PC-9 (cell line): ENCODE results near the gene LRRTM3. TPM values are rescaled to one million over a fixed set of nuclear protein-coding genes. Genes with fewer than 3 reads are reported as not detected.

Experiments used
- BruUV-seq: library from RNA; stranded (reverse); fragments of 400-500 nt; replicated peaks from 2 replicates; lab custom pipeline; 2021; lab: Mats Ljungman, UMichigan
- CTCF ChIA-PET: fragments of 300-600 bp; sonication (Branson Sonifier 250); formaldehyde crosslinking; loops from one replicate; lab custom pipeline; 2022; ENCODE audit warnings: antibody characterized with exemption; lab: Charles Lee
- POLR2A ChIA-PET: fragments of 300-600 bp; sonication (Branson Sonifier 250); formaldehyde crosslinking; loops from one replicate; lab custom pipeline; 2022; ENCODE audit warnings: antibody characterized with exemption; ENCODE audit not compliant: unreplicated experiment; lab: Charles Lee
- DNase-seq, 2 experiments: peaks; one replicate each; pipeline versions ENCODE4 v3.0.0 to v3.0.0-alpha.2; 2015 to 2022; ENCODE audit warnings: mixed read lengths in 1 of 2
- H2AFZ ChIP-seq: fragments of 200-600 bp; sonication (generic); 2 replicates; pipeline ENCODE4 v1.8.1; 2017; ENCODE audit warnings: antibody characterized with exemption
- H3F3A ChIP-seq: fragments of 200-600 bp; sonication (generic); 2 replicates; pipeline ENCODE4 v1.8.1; 2017; ENCODE audit warnings: antibody characterized with exemption, mild to moderate bottlenecking, low read depth; ENCODE audit not compliant: insufficient read depth
- H3K27ac ChIP-seq: fragments of 200-600 bp; sonication (generic); 2 replicates; pipeline ENCODE4 v1.6.1; 2016; ENCODE audit warnings: mixed run types
- H3K27me3 ChIP-seq: fragments of 200-600 bp; sonication (generic); 2 replicates; pipeline ENCODE4 v1.6.1; 2016; ENCODE audit warnings: low read depth, mixed run types; ENCODE audit not compliant: insufficient read depth
- H3K36me3 ChIP-seq: fragments of 200-600 bp; sonication (generic); 2 replicates; pipeline ENCODE4 v1.6.1; 2016; ENCODE audit warnings: low read depth, mixed run types
- H3K4me1 ChIP-seq: fragments of 200-600 bp; sonication (generic); replicated peaks from 2 replicates; pipeline ENCODE4 v1.6.1; 2016; ENCODE audit warnings: mixed run types; ENCODE audit not compliant: insufficient read depth
- H3K4me2 ChIP-seq: fragments of 200-600 bp; sonication (generic); 2 replicates; pipeline ENCODE4 v1.6.1; 2017; ENCODE audit warnings: mixed run types
- H3K4me3 ChIP-seq: fragments of 200-600 bp; sonication (generic); 2 replicates; pipeline ENCODE4 v1.6.1; 2016; ENCODE audit warnings: mixed run types
- H3K79me2 ChIP-seq: fragments of 200-600 bp; sonication (generic); 2 replicates; pipeline ENCODE4 v1.6.1; 2017; ENCODE audit warnings: low read depth, mixed run types
- H3K9me2 ChIP-seq: fragments of 200-600 bp; sonication (generic); 2 replicates; pipeline ENCODE4 v1.8.1; 2017; ENCODE audit warnings: mild to moderate bottlenecking; ENCODE audit not compliant: insufficient read depth
- H3K9me3 ChIP-seq: fragments of 200-600 bp; sonication (generic); 2 replicates; pipeline ENCODE4 v1.8.1; 2016; ENCODE audit warnings: low read depth; ENCODE audit not compliant: insufficient read depth
- H4K20me1 ChIP-seq: fragments of 200-600 bp; sonication (generic); 2 replicates; pipeline ENCODE4 v1.8.1; 2017; ENCODE audit not compliant: insufficient read depth
- CTCF ChIP-seq: fragments of 200-600 bp; sonication (generic); conservative IDR thresholded peaks from 2 replicates; pipeline ENCODE4 v1.6.1; 2017; ENCODE audit warnings: mixed run types, antibody characterized with exemption, mild to moderate bottlenecking, moderate library complexity
- EZH2 ChIP-seq: fragments of 200-600 bp; sonication (generic); IDR thresholded peaks from 2 replicates; pipeline ENCODE4 v1.8.0; 2017; ENCODE audit warnings: antibody characterized with exemption, low read depth
- intact Hi-C: fragments of 100-400 bp; cut with micrococcal nuclease; formaldehyde crosslinking; loops from one replicate; pipeline ENCODE4 v1.10.0; 2022; ENCODE audit not compliant: unreplicated experiment
- total RNA-seq: library from RNA; stranded (reverse); gene quantifications from 2 replicates; pipeline ENCODE4 v1.2.3, GENCODE V29; 2021

The LRRTM3 gene
- total RNA-seq, 1 experiment from 2014 or later, result not detected

- intact Hi-C loops, result no loop called here
- ChIA-PET CTCF (no interaction called here), POLR2A (no interaction called here)
Observed at GRCh38 chr10:67144530-67144929, 218.7 kb downstream of the LRRTM3 start.

More at GRCh38 chr10:67144530-67144929, 218.7 kb downstream of the LRRTM3 start:
- Histone ChIP-seq H3K27ac (no peak overlapping the region), H4K20me1 (no peaks in the 10 kb centered on the region; the same call in 1 of the 2 replicates), H2AFZ (no peak overlapping the region), H3K9me2 (0 out of 2 replicates have a peak, but pooled peaks cover 4% of the 10 kb centered on the region), H3K27me3 (no peaks in the 10 kb centered on the region), H3K4me1 (no peaks in the 10 kb centered on the region), H3K4me3 (no peak overlapping the region), H3K4me2 (no peak overlapping the region), H3K36me3 (no peaks in the 10 kb centered on the region), H3K79me2 (no peaks in the 10 kb centered on the region), H3F3A (no peaks in the 10 kb centered on the region), H3K9me3 (no peaks in the 10 kb centered on the region)
- no TSS peak for BruUV-seq
- no peak for TF ChIP-seq CTCF
- no peak for TF ChIP-seq EZH2
- DNase-seq, result no peak
